Caco-2 (cell line): Measurements from ENCODE around the gene AGRN. TPM values are rescaled to one million over a fixed set of nuclear protein-coding genes. Genes with fewer than 3 reads are reported as not detected.
"Not testable (repeated sequence)": the region's sequence is repeated elsewhere in the genome, so short reads cannot be mapped to it uniquely, and the experiment has no call there.

Source experiments
- BruUV-seq: library from RNA; stranded (reverse); fragments of 400-500 nt; replicated peaks from 2 replicates; lab custom pipeline; 2021; lab: Mats Ljungman, UMichigan
- CTCF ChIA-PET: fragments of 300-600 bp; sonication (Branson Sonifier 250); formaldehyde crosslinking; loops from one replicate; lab custom pipeline; 2022; ENCODE audit warnings: antibody characterized with exemption; lab: Charles Lee
- POLR2A ChIA-PET: fragments of 300-600 bp; sonication (Branson Sonifier 250); formaldehyde crosslinking; loops from one replicate; lab custom pipeline; 2022; ENCODE audit warnings: antibody characterized with exemption; lab: Charles Lee
- DNase-seq, 2 experiments: peaks; one replicate each; pipeline versions ENCODE4 v3.0.0 to v3.0.0-alpha.2; 2020 to 2022
- H3K27me3 ChIP-seq: replicated peaks from 2 replicates; pipeline ENCODE4 v1.6.0; 2011; ENCODE audit warnings: low read length; ENCODE audit not compliant: control insufficient read depth, insufficient read depth
- H3K36me3 ChIP-seq: 2 replicates; pipeline ENCODE4 v1.5.1; 2011; ENCODE audit warnings: low read length; ENCODE audit not compliant: control insufficient read depth, insufficient read depth
- H3K4me1 ChIP-seq: fragments of 250-450 bp; sonication (Bioruptor Pico); 2 replicates; pipeline ENCODE4 v1.5.1; 2020; ENCODE audit warnings: mild to moderate bottlenecking
- H3K4me3 ChIP-seq: 2 replicates; pipeline ENCODE4 v1.5.1; 2011; ENCODE audit warnings: low read depth, mild to moderate bottlenecking, control low read depth, low read length
- H3K9me3 ChIP-seq: fragments of 250-450 bp; sonication (Bioruptor Pico); 2 replicates; pipeline ENCODE4 v1.5.1; 2020; ENCODE audit warnings: mild to moderate bottlenecking, moderate library complexity
- H3K27ac Mint-ChIP-seq: one replicate; pipeline ENCODE4 v1.8.0; 2022; ENCODE audit warnings: mixed read lengths; ENCODE audit not compliant: unreplicated experiment
- H3K27me3 Mint-ChIP-seq: one replicate; pipeline ENCODE4 v1.8.0; 2022; ENCODE audit warnings: mixed read lengths; ENCODE audit not compliant: insufficient read depth, unreplicated experiment
- H3K36me3 Mint-ChIP-seq: one replicate; pipeline ENCODE4 v1.8.0; 2022; ENCODE audit warnings: mild to moderate bottlenecking, mixed read lengths; ENCODE audit not compliant: insufficient read depth, unreplicated experiment
- H3K4me1 Mint-ChIP-seq: one replicate; pipeline ENCODE4 v1.8.0; 2022; ENCODE audit warnings: low read depth, mixed read lengths; ENCODE audit not compliant: unreplicated experiment
- H3K4me3 Mint-ChIP-seq: one replicate; pipeline ENCODE4 v1.8.0; 2022; ENCODE audit warnings: mild to moderate bottlenecking, moderate library complexity, mixed read lengths; ENCODE audit not compliant: unreplicated experiment
- H3K9me3 Mint-ChIP-seq: one replicate; pipeline ENCODE4 v1.8.0; 2022; ENCODE audit warnings: mixed read lengths; ENCODE audit not compliant: unreplicated experiment
- CTCF ChIP-seq, 2 experiments: fragments of 200-600 bp in 1 of 2; IDR thresholded peaks; 1 replicate in 1 of 2; 2 replicates in 1 of 2; pipeline versions ENCODE4 v1.5.1 to v1.8.0; 2011 to 2022; ENCODE audit warnings: antibody characterized with exemption in 1 of 2, control low read depth in 1 of 2, inconsistent platforms in 1 of 2, low read depth in 1 of 2, low read length in 1 of 2, mild to moderate bottlenecking in 1 of 2, moderate library complexity in 1 of 2; ENCODE audit not compliant: insufficient read depth in 1 of 2, severe bottlenecking in 1 of 2, unreplicated experiment in 1 of 2
- intact Hi-C: fragments of 100-400 bp; cut with micrococcal nuclease; formaldehyde crosslinking; loops from one replicate; pipeline ENCODE4 v1.10.0; 2022; ENCODE audit not compliant: unreplicated experiment
- total RNA-seq: library from RNA; stranded (reverse); gene quantifications from 2 replicates; pipeline ENCODE4 v1.2.3, GENCODE V29; 2022

The AGRN gene
- total RNA-seq, 1 experiment from 2014 or later: 176 TPM

GRCh38 chr1:1063261-1063944 is 43.5 kb downstream of the AGRN start:
- intact Hi-C loops: loop anchor here (5.0 kb wide), 1 partner anchor 81 kb away; the partner anchor contains the start of gene PERM1
- no peaks in the 10 kb centered on the region for H3K27me3 ChIP-seq
- Mint-ChIP-seq H3K4me3 (peak overlapping the region; percentile 50), H3K36me3 (peaks cover 12% of the 10 kb centered on the region), H3K27me3 (no peaks in the 10 kb centered on the region), H3K9me3 (no peaks in the 10 kb centered on the region), H3K4me1 (peaks cover 2% of the 10 kb centered on the region), H3K27ac (no peak overlapping the region)
- no peak overlapping the region for H3K4me3 ChIP-seq
- no peaks in the 10 kb centered on the region for H3K36me3 ChIP-seq
- H3K4me1 ChIP-seq: peaks cover 24% of the 10 kb centered on the region
- CTCF ChIA-PET: interaction anchor here (0.8 to 2.3 kb wide), 5 partner anchors 17 to 81 kb away, joined by 3 to 9 read pairs (median 5); partner anchors contain the start of gene ISG15
- no peaks in the 10 kb centered on the region for H3K9me3 ChIP-seq
- TF ChIP-seq CTCF (IDR thresholded peaks at IDR 0.05; ENCODE audit: insufficient read depth in 1 of 2, low read depth in 1 of 2, low read length in 1 of 2, severe bottlenecking in 1 of 2, unreplicated experiment in 1 of 2): no peak
- POLR2A ChIA-PET: no interaction called here
- no peak for DNase-seq
- no TSS peak for BruUV-seq

- peak; percentile 86 to 93 for TF ChIP-seq CTCF (IDR thresholded peaks at IDR 0.05; ENCODE audit: insufficient read depth in 1 of 2, low read depth in 1 of 2, low read length in 1 of 2, severe bottlenecking in 1 of 2, unreplicated experiment in 1 of 2)
- Histone ChIP-seq H3K36me3 (no peaks in the 10 kb centered on the region), H3K9me3 (no peaks in the 10 kb centered on the region), H3K4me1 (peaks cover 18% of the 10 kb centered on the region), H3K4me3 (peak overlapping the region; percentile 24), H3K27me3 (no peaks in the 10 kb centered on the region)
- intact Hi-C loops: loop anchor here (5.0 kb wide), 1 partner anchor 82 kb away; the partner anchor contains the start of gene PERM1
- Mint-ChIP-seq H3K36me3 (peaks cover 14% of the 10 kb centered on the region), H3K27me3 (no peaks in the 10 kb centered on the region), H3K4me3 (peak overlapping the region; percentile 50), H3K27ac (no peak overlapping the region), H3K4me1 (no peaks in the 10 kb centered on the region), H3K9me3 (no peaks in the 10 kb centered on the region)
- BruUV-seq: no TSS peak
- peak; percentile 59 to 80 for DNase-seq
- POLR2A ChIA-PET: no interaction called here
- CTCF ChIA-PET: interaction anchor here (0.8 to 2.3 kb wide), 6 partner anchors 16 to 81 kb away, joined by 3 to 9 read pairs (median 4); partner anchors contain the start of gene ISG15
These were observed 44.3 kb downstream of the AGRN start for GRCh38 chr1:1063945-1064831.

GRCh38 chr1:1065265-1065939 is 45.5 kb downstream of the AGRN start:
- intact Hi-C loops: no loop called here
- Mint-ChIP-seq H3K4me3 (no peak overlapping the region), H3K36me3 (peaks cover 11% of the 10 kb centered on the region), H3K9me3 (no peaks in the 10 kb centered on the region), H3K4me1 (no peaks in the 10 kb centered on the region), H3K27me3 (no peaks in the 10 kb centered on the region), H3K27ac (no peak overlapping the region)
- ChIA-PET CTCF (no interaction called here), POLR2A (no interaction called here)
- H3K36me3 ChIP-seq: no peaks in the 10 kb centered on the region
- no peak for DNase-seq
- H3K4me3 ChIP-seq: no peak overlapping the region
- no peak for TF ChIP-seq CTCF (IDR thresholded peaks at IDR 0.05; ENCODE audit: insufficient read depth in 1 of 2, low read depth in 1 of 2, low read length in 1 of 2, severe bottlenecking in 1 of 2, unreplicated experiment in 1 of 2)
- BruUV-seq: no TSS peak
- H3K27me3 ChIP-seq: no peaks in the 10 kb centered on the region
- peaks cover 23% of the 10 kb centered on the region for H3K4me1 ChIP-seq
- no peaks in the 10 kb centered on the region for H3K9me3 ChIP-seq

- POLR2A ChIA-PET, H3K4me1 Mint-ChIP-seq: not testable (repeated sequence)
- H3K4me1 ChIP-seq: peaks cover 24% of the 10 kb centered on the region
These were observed 46.0 kb downstream of the AGRN start for GRCh38 chr1:1065940-1066304.

More at GRCh38 chr1:1065940-1066304, 46.0 kb downstream of the AGRN start:
- H3K27me3 Mint-ChIP-seq, H3K27ac Mint-ChIP-seq, BruUV-seq, intact Hi-C loops, H3K4me3 ChIP-seq, H3K27me3 ChIP-seq, H3K36me3 Mint-ChIP-seq, H3K4me3 Mint-ChIP-seq, H3K36me3 ChIP-seq, H3K9me3 Mint-ChIP-seq, DNase-seq, CTCF ChIA-PET, H3K9me3 ChIP-seq: not testable (repeated sequence)
